Subcutaneous adipose tissue (tissue), 4 donors: Measurements from ENCODE around the gene EEF2. TPM values are rescaled to one million over a fixed set of nuclear protein-coding genes. Genes with fewer than 3 reads are reported as not detected.

Experiments
- CTCF ChIP-seq: fragments of 450-650 bp; IDR thresholded peaks from one replicate; pipeline ENCODE4 v1.5.1; 2016; ENCODE audit warnings: low read depth, mild to moderate bottlenecking, control low read depth, antibody characterized with exemption, moderate library complexity
- total RNA-seq, 4 donors: library from RNA; depleted of rRNA; stranded (reverse); fragments of >200 nt; gene quantifications; one replicate each; pipeline ENCODE4 v1.1.0, GENCODE V29; 2016

EEF2 gene
- total RNA-seq, 4 donors from 2014 or later = 784 to 3,342 (median 1,545) TPM

- no peak for TF ChIP-seq CTCF
Observed at GRCh38 chr19:3954107-3954506, 31.2 kb downstream of the EEF2 start.

- no peak for TF ChIP-seq CTCF
Observed at GRCh38 chr19:3950871-3951861, 34.1 kb downstream of the EEF2 start.

GRCh38 chr19:3949997-3950859, 35.0 kb downstream of the EEF2 start:
- no peak for TF ChIP-seq CTCF

GRCh38 chr19:3949294-3949693, 36.0 kb downstream of the EEF2 start:
- TF ChIP-seq CTCF = no peak

- no peak for TF ChIP-seq CTCF
Observed at GRCh38 chr19:3945838-3946237, 39.4 kb downstream of the EEF2 start.

- TF ChIP-seq CTCF = no peak
Observed at GRCh38 chr19:3944018-3944721, 41.1 kb downstream of the EEF2 start.
